WTC11 (cell line): Measurements from ENCODE around the gene CHST3.

Experiments used
- ATF3 ChIP-seq: sonication (generic); formaldehyde crosslinking; conservative IDR thresholded peaks from 2 replicates; pipeline ENCODE4 v1.8.1; 2022; ENCODE audit warnings: mild to moderate bottlenecking, missing genetic modification reagents
- CBFB ChIP-seq: sonication (generic); formaldehyde crosslinking; IDR thresholded peaks from 2 replicates; pipeline ENCODE4 v1.8.1; 2022; ENCODE audit warnings: mild to moderate bottlenecking, low read depth, missing genetic modification reagents
- CTCF ChIP-seq: fragments of 200-600 bp; IDR thresholded peaks from 2 replicates; pipeline ENCODE4 v1.8.0; 2022; ENCODE audit warnings: antibody characterized with exemption
- E2F4 ChIP-seq: sonication (generic); formaldehyde crosslinking; IDR thresholded peaks from 2 replicates; pipeline ENCODE4 v1.8.1; 2022; ENCODE audit warnings: low read depth, mild to moderate bottlenecking, moderate library complexity, missing genetic modification reagents, borderline replicate concordance
- GABPB1 ChIP-seq: sonication (generic); formaldehyde crosslinking; IDR thresholded peaks from 2 replicates; pipeline ENCODE4 v1.8.1; 2023; ENCODE audit warnings: mild to moderate bottlenecking, missing genetic modification reagents
- MAX ChIP-seq: sonication (generic); formaldehyde crosslinking; IDR thresholded peaks from 2 replicates; pipeline ENCODE4 v1.8.0; 2022; ENCODE audit warnings: mild to moderate bottlenecking, missing genetic modification reagents
- PRRX2 ChIP-seq: fragments of 250-450 bp; sonication (Bioruptor Pico); IDR thresholded peaks from 2 replicates; pipeline ENCODE4 v1.8.0; 2021; ENCODE audit warnings: mild to moderate bottlenecking
- TP53 ChIP-seq: sonication (generic); formaldehyde crosslinking; IDR thresholded peaks from 2 replicates; pipeline ENCODE4 v1.8.1; 2023; ENCODE audit warnings: mild to moderate bottlenecking, missing genetic modification reagents
- ZNF263 ChIP-seq: sonication (generic); formaldehyde crosslinking; IDR thresholded peaks from 2 replicates; pipeline ENCODE4 v1.8.1; 2022; ENCODE audit warnings: low read depth, mild to moderate bottlenecking, moderate library complexity, missing genetic modification reagents
- TF ChIP-seq, protein P1 (sequence below): sonication (generic); formaldehyde crosslinking; conservative IDR thresholded peaks from 2 replicates; pipeline ENCODE4 v1.8.1; 2023; ENCODE audit warnings: mild to moderate bottlenecking, low read depth, missing genetic modification reagents, moderate library complexity
- TF ChIP-seq, protein P2 (sequence below): sonication (generic); formaldehyde crosslinking; IDR thresholded peaks from 2 replicates; pipeline ENCODE4 v1.8.1; 2023; ENCODE audit warnings: mild to moderate bottlenecking, missing genetic modification reagents, moderate library complexity
- TF ChIP-seq, protein P3 (sequence below): sonication (generic); formaldehyde crosslinking; IDR thresholded peaks from 2 replicates; pipeline ENCODE4 v1.8.0; 2022; ENCODE audit warnings: missing genetic modification reagents

DNA sequence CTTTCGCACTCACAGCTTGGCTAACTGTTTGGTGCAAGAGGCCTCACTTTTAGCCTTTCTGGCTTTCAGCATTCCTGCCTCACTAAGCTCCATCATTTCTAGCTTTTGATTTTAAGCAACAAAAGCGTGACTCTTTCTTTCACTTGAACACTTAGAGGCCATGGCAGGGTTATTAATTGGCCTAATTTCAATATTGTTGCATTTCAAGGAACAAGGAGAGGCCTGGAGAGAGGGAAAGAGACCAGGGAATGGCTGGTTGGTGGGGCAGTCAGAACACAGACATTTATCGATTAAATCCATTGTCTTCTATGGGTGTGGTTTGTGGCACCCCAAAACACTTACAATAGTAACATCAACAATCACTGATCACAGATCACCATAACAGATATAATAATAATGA, 31.3 kb downstream of the CHST3 start:
- no peak for TF ChIP-seq CBFB
- no peak for TF ChIP-seq CTCF
- TF ChIP-seq E2F4 = no peak
- TF ChIP-seq, protein P1, sequence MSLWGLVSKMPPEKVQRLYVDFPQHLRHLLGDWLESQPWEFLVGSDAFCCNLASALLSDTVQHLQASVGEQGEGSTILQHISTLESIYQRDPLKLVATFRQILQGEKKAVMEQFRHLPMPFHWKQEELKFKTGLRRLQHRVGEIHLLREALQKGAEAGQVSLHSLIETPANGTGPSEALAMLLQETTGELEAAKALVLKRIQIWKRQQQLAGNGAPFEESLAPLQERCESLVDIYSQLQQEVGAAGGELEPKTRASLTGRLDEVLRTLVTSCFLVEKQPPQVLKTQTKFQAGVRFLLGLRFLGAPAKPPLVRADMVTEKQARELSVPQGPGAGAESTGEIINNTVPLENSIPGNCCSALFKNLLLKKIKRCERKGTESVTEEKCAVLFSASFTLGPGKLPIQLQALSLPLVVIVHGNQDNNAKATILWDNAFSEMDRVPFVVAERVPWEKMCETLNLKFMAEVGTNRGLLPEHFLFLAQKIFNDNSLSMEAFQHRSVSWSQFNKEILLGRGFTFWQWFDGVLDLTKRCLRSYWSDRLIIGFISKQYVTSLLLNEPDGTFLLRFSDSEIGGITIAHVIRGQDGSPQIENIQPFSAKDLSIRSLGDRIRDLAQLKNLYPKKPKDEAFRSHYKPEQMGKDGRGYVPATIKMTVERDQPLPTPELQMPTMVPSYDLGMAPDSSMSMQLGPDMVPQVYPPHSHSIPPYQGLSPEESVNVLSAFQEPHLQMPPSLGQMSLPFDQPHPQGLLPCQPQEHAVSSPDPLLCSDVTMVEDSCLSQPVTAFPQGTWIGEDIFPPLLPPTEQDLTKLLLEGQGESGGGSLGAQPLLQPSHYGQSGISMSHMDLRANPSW = no peak
- TF ChIP-seq ZNF263 = no peak
- TF ChIP-seq, protein P2, sequence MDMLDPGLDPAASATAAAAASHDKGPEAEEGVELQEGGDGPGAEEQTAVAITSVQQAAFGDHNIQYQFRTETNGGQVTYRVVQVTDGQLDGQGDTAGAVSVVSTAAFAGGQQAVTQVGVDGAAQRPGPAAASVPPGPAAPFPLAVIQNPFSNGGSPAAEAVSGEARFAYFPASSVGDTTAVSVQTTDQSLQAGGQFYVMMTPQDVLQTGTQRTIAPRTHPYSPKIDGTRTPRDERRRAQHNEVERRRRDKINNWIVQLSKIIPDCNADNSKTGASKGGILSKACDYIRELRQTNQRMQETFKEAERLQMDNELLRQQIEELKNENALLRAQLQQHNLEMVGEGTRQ (CRISPR knock-in tag) = no peak
- TF ChIP-seq, protein P3, sequence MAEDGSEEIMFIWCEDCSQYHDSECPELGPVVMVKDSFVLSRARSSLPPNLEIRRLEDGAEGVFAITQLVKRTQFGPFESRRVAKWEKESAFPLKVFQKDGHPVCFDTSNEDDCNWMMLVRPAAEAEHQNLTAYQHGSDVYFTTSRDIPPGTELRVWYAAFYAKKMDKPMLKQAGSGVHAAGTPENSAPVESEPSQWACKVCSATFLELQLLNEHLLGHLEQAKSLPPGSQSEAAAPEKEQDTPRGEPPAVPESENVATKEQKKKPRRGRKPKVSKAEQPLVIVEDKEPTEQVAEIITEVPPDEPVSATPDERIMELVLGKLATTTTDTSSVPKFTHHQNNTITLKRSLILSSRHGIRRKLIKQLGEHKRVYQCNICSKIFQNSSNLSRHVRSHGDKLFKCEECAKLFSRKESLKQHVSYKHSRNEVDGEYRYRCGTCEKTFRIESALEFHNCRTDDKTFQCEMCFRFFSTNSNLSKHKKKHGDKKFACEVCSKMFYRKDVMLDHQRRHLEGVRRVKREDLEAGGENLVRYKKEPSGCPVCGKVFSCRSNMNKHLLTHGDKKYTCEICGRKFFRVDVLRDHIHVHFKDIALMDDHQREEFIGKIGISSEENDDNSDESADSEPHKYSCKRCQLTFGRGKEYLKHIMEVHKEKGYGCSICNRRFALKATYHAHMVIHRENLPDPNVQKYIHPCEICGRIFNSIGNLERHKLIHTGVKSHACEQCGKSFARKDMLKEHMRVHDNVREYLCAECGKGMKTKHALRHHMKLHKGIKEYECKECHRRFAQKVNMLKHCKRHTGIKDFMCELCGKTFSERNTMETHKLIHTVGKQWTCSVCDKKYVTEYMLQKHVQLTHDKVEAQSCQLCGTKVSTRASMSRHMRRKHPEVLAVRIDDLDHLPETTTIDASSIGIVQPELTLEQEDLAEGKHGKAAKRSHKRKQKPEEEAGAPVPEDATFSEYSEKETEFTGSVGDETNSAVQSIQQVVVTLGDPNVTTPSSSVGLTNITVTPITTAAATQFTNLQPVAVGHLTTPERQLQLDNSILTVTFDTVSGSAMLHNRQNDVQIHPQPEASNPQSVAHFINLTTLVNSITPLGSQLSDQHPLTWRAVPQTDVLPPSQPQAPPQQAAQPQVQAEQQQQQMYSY = no peak
- TF ChIP-seq MAX = no peak
- no peak for TF ChIP-seq ATF3
- no peak for TF ChIP-seq PRRX2 (CRISPR knock-in tag)
- TF ChIP-seq GABPB1 (CRISPR knock-in tag) = no peak
- TF ChIP-seq TP53 (CRISPR knock-in tag) = no peak
